H9 (cell line): ENCODE measurements around the gene MITF. TPM values are rescaled to one million over a fixed set of nuclear protein-coding genes. Genes with fewer than 3 reads are reported as not detected.

Experiments used
- DNase-seq: peaks from one replicate; pipeline ENCODE4 v3.0.0-alpha.2; 2017
- H2AFZ ChIP-seq: one replicate; pipeline ENCODE4 v1.6.1; 2013; ENCODE audit warnings: mild to moderate bottlenecking, low read length, control low read depth, moderate library complexity
- H2AK5ac ChIP-seq: 2 replicates; pipeline ENCODE4 v1.6.1; 2013; ENCODE audit warnings: low read length, control low read depth, mixed read lengths; ENCODE audit not compliant: insufficient read length
- H2BK120ac ChIP-seq: one replicate; pipeline ENCODE4 v1.6.1; 2013; ENCODE audit warnings: low read depth, mild to moderate bottlenecking, low read length, control low read depth, inconsistent platforms; ENCODE audit not compliant: poor library complexity, severe bottlenecking
- H2BK12ac ChIP-seq: 2 replicates; pipeline ENCODE4 v1.6.1; 2013; ENCODE audit warnings: low read length, control low read depth, mixed read lengths, low read depth; ENCODE audit not compliant: insufficient read length
- H2BK15ac ChIP-seq: 2 replicates; pipeline ENCODE4 v1.6.1; 2013; ENCODE audit warnings: low read depth, low read length, control low read depth
- H2BK20ac ChIP-seq: one replicate; pipeline ENCODE4 v1.6.1; 2013; ENCODE audit warnings: low read depth, mild to moderate bottlenecking, low read length, control low read depth, inconsistent platforms; ENCODE audit not compliant: poor library complexity, severe bottlenecking
- H2BK5ac ChIP-seq: 2 replicates; pipeline ENCODE4 v1.6.1; 2013; ENCODE audit warnings: low read length, control low read depth, mixed read lengths; ENCODE audit not compliant: insufficient read length
- H3K14ac ChIP-seq: 2 replicates; pipeline ENCODE4 v1.6.1; 2013; ENCODE audit warnings: low read length, control low read depth; ENCODE audit not compliant: insufficient read depth
- H3K18ac ChIP-seq: 2 replicates; pipeline ENCODE4 v1.6.1; 2013; ENCODE audit warnings: low read depth, mild to moderate bottlenecking, mixed read lengths, low read length, control low read depth; ENCODE audit not compliant: insufficient read length
- H3K23ac ChIP-seq: 2 replicates; pipeline ENCODE4 v1.6.1; 2013; ENCODE audit warnings: low read length, control low read depth, mixed read lengths, low read depth; ENCODE audit not compliant: insufficient read length
- H3K23me2 ChIP-seq: 2 replicates; pipeline ENCODE4 v1.6.1; 2013; ENCODE audit warnings: low read depth, mild to moderate bottlenecking, mixed read lengths, low read length, control low read depth; ENCODE audit not compliant: insufficient read length, poor library complexity, severe bottlenecking
- H3K27ac ChIP-seq: 2 replicates; pipeline ENCODE4 v1.5.1; 2013; ENCODE audit warnings: low read length, control low read depth, mixed read lengths, low read depth; ENCODE audit not compliant: insufficient read length
- H3K27me3 ChIP-seq: 2 replicates; pipeline ENCODE4 v1.6.1; 2013; ENCODE audit warnings: low read length, control low read depth, inconsistent platforms; ENCODE audit not compliant: insufficient read depth
- H3K4ac ChIP-seq: 2 replicates; pipeline ENCODE4 v1.6.1; 2013; ENCODE audit warnings: low read depth, mild to moderate bottlenecking, control low read depth, inconsistent platforms, low read length, moderate library complexity
- H3K4me1 ChIP-seq: 2 replicates; pipeline ENCODE4 v1.6.1; 2013; ENCODE audit warnings: low read length, control low read depth, inconsistent platforms; ENCODE audit not compliant: insufficient read depth
- H3K4me2 ChIP-seq: 2 replicates; pipeline ENCODE4 v1.6.1; 2013; ENCODE audit warnings: low read length, control low read depth, mixed read lengths; ENCODE audit not compliant: insufficient read length, insufficient read depth
- H3K56ac ChIP-seq: 2 replicates; pipeline ENCODE4 v1.6.1; 2013; ENCODE audit warnings: low read depth, mild to moderate bottlenecking, mixed read lengths, low read length, control low read depth; ENCODE audit not compliant: insufficient read length
- H3K79me1 ChIP-seq: 2 replicates; pipeline ENCODE4 v1.6.1; 2013; ENCODE audit warnings: low read depth, mild to moderate bottlenecking, moderate library complexity, low read length, control low read depth, inconsistent platforms; ENCODE audit not compliant: insufficient read depth, poor library complexity, severe bottlenecking
- H3K79me2 ChIP-seq: 2 replicates; pipeline ENCODE4 v1.6.1; 2013; ENCODE audit warnings: low read length, control low read depth, inconsistent platforms; ENCODE audit not compliant: insufficient read depth
- H3K9ac ChIP-seq: 2 replicates; pipeline ENCODE4 v1.6.1; 2013; ENCODE audit warnings: low read length, control low read depth, mixed read lengths; ENCODE audit not compliant: insufficient read length; ENCODE audit errors: extremely low read depth
- H3K9me3 ChIP-seq: one replicate; pipeline ENCODE4 v1.6.1; 2013; ENCODE audit warnings: low read depth, low read length, inconsistent platforms; ENCODE audit not compliant: control insufficient read depth
- H3T11ph ChIP-seq: one replicate; pipeline ENCODE4 v1.6.1; 2013; ENCODE audit warnings: mild to moderate bottlenecking, low read length, control low read depth, inconsistent platforms
- H4K20me1 ChIP-seq: one replicate; pipeline ENCODE4 v1.6.1; 2013; ENCODE audit not compliant: control insufficient read depth, insufficient read length, insufficient read depth
- H4K5ac ChIP-seq: 2 replicates; pipeline ENCODE4 v1.6.1; 2013; ENCODE audit warnings: low read depth, mild to moderate bottlenecking, mixed read lengths, low read length, control low read depth; ENCODE audit not compliant: insufficient read length
- H4K8ac ChIP-seq: replicated peaks from 2 replicates; pipeline ENCODE4 v1.6.1; 2013; ENCODE audit warnings: low read length, control low read depth, mixed read lengths, low read depth; ENCODE audit not compliant: insufficient read length
- H4K91ac ChIP-seq: 2 replicates; pipeline ENCODE4 v1.6.1; 2013; ENCODE audit warnings: low read depth, mild to moderate bottlenecking, moderate library complexity, mixed read lengths, low read length, control low read depth; ENCODE audit not compliant: insufficient read length
- H3K27ac Mint-ChIP-seq, 3 experiments: 2 replicates in 2 of 3; 3 replicates in 1 of 3; pipeline ENCODE4 v1.8.0; 2020 to 2021; ENCODE audit warnings: mixed read lengths in 3 of 3, mild to moderate bottlenecking in 1 of 3, moderate library complexity in 1 of 3
- H3K27me3 Mint-ChIP-seq: 2 replicates; pipeline ENCODE4 v1.8.0; 2021; ENCODE audit warnings: low read depth, mild to moderate bottlenecking, moderate library complexity, mixed read lengths
- H3K36me3 Mint-ChIP-seq, 3 experiments: 2 replicates in 2 of 3; 3 replicates in 1 of 3; pipeline ENCODE4 v1.8.0; 2020 to 2021; ENCODE audit warnings: low read depth in 3 of 3, mixed read lengths in 3 of 3; ENCODE audit not compliant: insufficient read depth in 1 of 3
- H3K4me1 Mint-ChIP-seq, 2 experiments: 2 replicates each; pipeline ENCODE4 v1.8.0; 2020; ENCODE audit warnings: mixed read lengths in 2 of 2
- H3K4me3 Mint-ChIP-seq, 2 experiments: 2 replicates in 1 of 2; 3 replicates in 1 of 2; pipeline ENCODE4 v1.8.0; 2020 to 2021; ENCODE audit warnings: mild to moderate bottlenecking in 2 of 2, mixed read lengths in 2 of 2, moderate library complexity in 1 of 2
- H3K9me3 Mint-ChIP-seq, 2 experiments: 2 replicates in 1 of 2; 3 replicates in 1 of 2; pipeline ENCODE4 v1.8.0; 2020; ENCODE audit warnings: mild to moderate bottlenecking in 2 of 2, mixed read lengths in 2 of 2, moderate library complexity in 1 of 2
- total RNA-seq: library from RNA; stranded (reverse); gene quantifications from 2 replicates; pipeline ENCODE4 v1.2.1, GENCODE V29; 2021
- TF ChIP-seq, protein P1 (sequence below): fragments of 200-600 bp; sonication (generic); conservative IDR thresholded peaks from 3 replicates; pipeline ENCODE4 v1.8.0; 2021; ENCODE audit warnings: antibody characterized with exemption, mild to moderate bottlenecking

The MITF gene
- total RNA-seq, 1 experiment from 2014 or later, result 0.81 TPM

DNA sequence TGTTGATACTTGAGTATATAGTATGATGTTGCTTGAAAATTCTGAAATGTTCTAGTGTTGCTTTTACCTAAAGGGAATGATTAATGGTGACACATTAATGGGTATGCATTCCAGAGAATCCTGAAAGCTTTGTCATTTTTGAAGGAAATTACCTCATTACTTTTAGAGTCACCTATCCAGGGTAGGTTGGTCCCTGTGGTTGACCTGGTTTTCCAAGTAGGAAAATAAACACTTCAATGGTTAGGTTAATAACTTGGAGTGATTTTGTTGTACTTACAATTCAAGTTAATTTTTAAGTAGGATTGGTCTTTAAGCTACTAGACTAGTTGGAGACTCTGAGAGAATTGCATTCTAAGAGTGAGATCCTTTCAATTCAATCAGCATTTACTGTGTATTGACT, 31.0 kb downstream of the MITF start:
- H4K8ac ChIP-seq, result no peak overlapping the region
- TF ChIP-seq, protein P1, sequence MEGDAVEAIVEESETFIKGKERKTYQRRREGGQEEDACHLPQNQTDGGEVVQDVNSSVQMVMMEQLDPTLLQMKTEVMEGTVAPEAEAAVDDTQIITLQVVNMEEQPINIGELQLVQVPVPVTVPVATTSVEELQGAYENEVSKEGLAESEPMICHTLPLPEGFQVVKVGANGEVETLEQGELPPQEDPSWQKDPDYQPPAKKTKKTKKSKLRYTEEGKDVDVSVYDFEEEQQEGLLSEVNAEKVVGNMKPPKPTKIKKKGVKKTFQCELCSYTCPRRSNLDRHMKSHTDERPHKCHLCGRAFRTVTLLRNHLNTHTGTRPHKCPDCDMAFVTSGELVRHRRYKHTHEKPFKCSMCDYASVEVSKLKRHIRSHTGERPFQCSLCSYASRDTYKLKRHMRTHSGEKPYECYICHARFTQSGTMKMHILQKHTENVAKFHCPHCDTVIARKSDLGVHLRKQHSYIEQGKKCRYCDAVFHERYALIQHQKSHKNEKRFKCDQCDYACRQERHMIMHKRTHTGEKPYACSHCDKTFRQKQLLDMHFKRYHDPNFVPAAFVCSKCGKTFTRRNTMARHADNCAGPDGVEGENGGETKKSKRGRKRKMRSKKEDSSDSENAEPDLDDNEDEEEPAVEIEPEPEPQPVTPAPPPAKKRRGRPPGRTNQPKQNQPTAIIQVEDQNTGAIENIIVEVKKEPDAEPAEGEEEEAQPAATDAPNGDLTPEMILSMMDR, result no peak
- no peak overlapping the region for H2BK12ac ChIP-seq
- no peak overlapping the region for H4K91ac ChIP-seq
- H2BK5ac ChIP-seq, result no peak overlapping the region
- no peaks in the 10 kb centered on the region for H4K20me1 ChIP-seq
- H2BK15ac ChIP-seq, result no peak overlapping the region
- no peak overlapping the region for H4K5ac ChIP-seq
- H3K27me3 ChIP-seq, result no peaks in the 10 kb centered on the region
- no peak for DNase-seq
- Mint-ChIP-seq H3K9me3 (no peaks in the 10 kb centered on the region), H3K4me3 (no peak overlapping the region), H3K36me3 (no peaks in the 10 kb centered on the region), H3K27ac (no peak overlapping the region), H3K27me3 (no peaks in the 10 kb centered on the region), H3K4me1 (peaks cover 4 to 8% of the 10 kb centered on the region in 2 experiments)
- H2BK20ac ChIP-seq, result no peak overlapping the region
- no peak overlapping the region for H3K23ac ChIP-seq
- H3K56ac ChIP-seq, result no peak overlapping the region
- no peak overlapping the region for H3K18ac ChIP-seq
- no peaks in the 10 kb centered on the region for H3K23me2 ChIP-seq
- H3K79me2 ChIP-seq, result no peaks in the 10 kb centered on the region
- H3K79me1 ChIP-seq, result no peaks in the 10 kb centered on the region
- no peak overlapping the region for H2AFZ ChIP-seq
- no peak overlapping the region for H3K9ac ChIP-seq
- no peaks in the 10 kb centered on the region for H3K4me1 ChIP-seq
- H3K9me3 ChIP-seq, result no peaks in the 10 kb centered on the region
- H2AK5ac ChIP-seq, result no peak overlapping the region
- no peak overlapping the region for H3K27ac ChIP-seq
- no peak overlapping the region for H3K4ac ChIP-seq
- no peak overlapping the region for H3K14ac ChIP-seq
- no peak overlapping the region for H2BK120ac ChIP-seq
- H3T11ph ChIP-seq, result no peak overlapping the region
- no peak overlapping the region for H3K4me2 ChIP-seq
